Heart left ventricle (tissue), 13 donors: ENCODE data around the gene TGFBR3.

ENCODE experiments used
- CTCF ChIP-seq, 12 donors: fragments of 200-600 bp; sonication (generic) in 4 of 12; IDR thresholded peaks; one replicate each; pipeline versions ENCODE4 v1.5.0 to v1.8.0; 2018 to 2022; ENCODE audit warnings: antibody characterized with exemption in 12 of 12, mild to moderate bottlenecking in 5 of 12
- POLR2A ChIP-seq, 2 donors: fragments of 450-650 bp; IDR thresholded peaks; one replicate each; pipeline ENCODE4 v1.6.1; 2017; ENCODE audit warnings: antibody characterized with exemption in 2 of 2, mild to moderate bottlenecking in 2 of 2, moderate library complexity in 2 of 2
- donor health status: ischemic (EF 13 %, LVEDD 7.1; RV severe dilation, severe dysfunction).
- donor health status: DM: no; HTN: yes; CAD: no.
- donor health status: DM: no; HTN: no; CAD: no.
- donor health status: ischemic (EF 25% LVEDD 6.9; RV normal size, moderate dysfunction).
- donor health status: ischemic (EF 25% LVEDD 5.7; RV mildly dilated, moderate dysfunction).
- donor health status: ischemic (EF 35%, LVEDD 5.7; RV mildly dilated, moderate dysfunction).
- donor health status: nonischemic (EF 11% LVEDD 7.7; RV severe dilation, severe dysfunction).
- donor health status: DM: yes; HTN: yes; CAD: no.
- donor health status: PGD.
- donor health status: ischemic (EF 29% LVEDD 5.4; RV normal size, mild dysfunction).
- donor health status: nonischemic (EF 23%, LVEDD 6.1; RV moderate dilation, normal function).

GRCh38 chr1:91724231-91724630 is 161.7 kb downstream of the TGFBR3 start:
- TF ChIP-seq CTCF (IDR thresholded peaks at IDR 0.05) (no peak), POLR2A (IDR thresholded peaks at IDR 0.05) (no peak)
